Stimulated activated CD8-positive, alpha-beta memory T cell treated with anti-CD3 and anti-CD28 coated beads, Interleukin-15, amount 100 ng/mL, for 1 hour (primary cell): ENCODE data around the gene CCND3.
A peak's percentile ranks its signal among the peaks of the same experiment; 100 is the strongest.
"Not testable (repeated sequence)": the region's sequence is repeated elsewhere in the genome, so short reads cannot be mapped to it uniquely, and the experiment has no call there.

ENCODE experiments used
- DNase-seq: peaks from one replicate; pipeline ENCODE4 v3.0.0-alpha.2; 2020; ENCODE audit warnings: low read depth

CCND3 gene

GRCh38 chr6:41947581-41948220 lies 6.1 kb upstream of the CCND3 start:
- DNase-seq: no peak

- no peak for DNase-seq
Measured at GRCh38 chr6:41943456-41943855, 1.8 kb upstream of the CCND3 start.

GRCh38 chr6:41942882-41943281 lies 1.3 kb upstream of the CCND3 start:
- not testable (repeated sequence) for DNase-seq

- DNase-seq: no peak
Measured at GRCh38 chr6:41942067-41942851, 651 bp upstream of the CCND3 start.

GRCh38 chr6:41940759-41941279 lies 789 bp downstream of the CCND3 start:
- no peak for DNase-seq

GRCh38 chr6:41939848-41940758 lies 1.5 kb downstream of the CCND3 start:
- DNase-seq: no peak

- no peak for DNase-seq
Measured at GRCh38 chr6:41939176-41939847, 2.3 kb downstream of the CCND3 start.

- no peak for DNase-seq
Measured at GRCh38 chr6:41938590-41939175, 2.9 kb downstream of the CCND3 start.

GRCh38 chr6:41937861-41938574 lies 3.6 kb downstream of the CCND3 start:
- DNase-seq: no peak

- no peak for DNase-seq
Measured at GRCh38 chr6:41937472-41937860, 4.1 kb downstream of the CCND3 start.

GRCh38 chr6:41936073-41936837 lies 5.4 kb downstream of the CCND3 start:
- DNase-seq: peak; percentile 46

GRCh38 chr6:41935685-41936072 lies 5.9 kb downstream of the CCND3 start:
- DNase-seq: no peak

GRCh38 chr6:41935193-41935574 lies 6.4 kb downstream of the CCND3 start:
- DNase-seq: no peak

GRCh38 chr6:41934278-41935192 lies 7.1 kb downstream of the CCND3 start:
- DNase-seq: no peak

GRCh38 chr6:41932378-41932777 lies 9.2 kb downstream of the CCND3 start:
- no peak for DNase-seq

- no peak for DNase-seq
Measured at GRCh38 chr6:41931792-41932191, 9.8 kb downstream of the CCND3 start.

- no peak for DNase-seq
Measured at GRCh38 chr6:41929924-41930323, 11.7 kb downstream of the CCND3 start.

- DNase-seq: no peak
Measured at GRCh38 chr6:41927253-41927652, 14.4 kb downstream of the CCND3 start.

- no peak for DNase-seq
Measured at GRCh38 chr6:41922154-41922553, 19.5 kb downstream of the CCND3 start.
